Progenitor cell of endocrine pancreas (in vitro differentiated cells): ENCODE measurements around the gene POLD2. TPM values are rescaled to one million over a fixed set of nuclear protein-coding genes. Genes with fewer than 3 reads are reported as not detected.

Experiments used
- DNase-seq: peaks from one replicate; pipeline ENCODE4 v3.0.0; 2021; ENCODE audit warnings: low spot score; ENCODE audit not compliant: unreplicated experiment
- H3K27ac Mint-ChIP-seq: 2 replicates; pipeline ENCODE4 v1.8.0; 2021; ENCODE audit warnings: mild to moderate bottlenecking, moderate library complexity, mixed read lengths
- H3K27me3 Mint-ChIP-seq: 2 replicates; pipeline ENCODE4 v1.8.0; 2021; ENCODE audit warnings: mixed read lengths
- H3K36me3 Mint-ChIP-seq: 2 replicates; pipeline ENCODE4 v1.8.0; 2022; ENCODE audit warnings: mixed read lengths; ENCODE audit not compliant: insufficient read depth
- H3K4me1 Mint-ChIP-seq: 2 replicates; pipeline ENCODE4 v1.8.0; 2021; ENCODE audit warnings: low read depth, mixed read lengths
- H3K4me3 Mint-ChIP-seq: 2 replicates; pipeline ENCODE4 v1.8.0; 2021; ENCODE audit warnings: low read depth, mild to moderate bottlenecking, moderate library complexity, mixed read lengths
- H3K9me3 Mint-ChIP-seq: 2 replicates; pipeline ENCODE4 v1.8.0; 2021; ENCODE audit warnings: low read depth, mixed read lengths
- CTCF ChIP-seq: fragments of 200-600 bp; sonication (generic); IDR thresholded peaks from one replicate; pipeline ENCODE4 v1.5.0; 2021; ENCODE audit warnings: antibody characterized with exemption, mild to moderate bottlenecking; ENCODE audit not compliant: unreplicated experiment
- total RNA-seq: library from RNA; stranded (reverse); gene quantifications from 2 replicates; pipeline ENCODE4 v1.2.1, GENCODE V29; 2021

The POLD2 gene
- total RNA-seq, 1 donor from 2014 or later: 104 TPM

GRCh38 chr7:44124822-44125202, 1.5 kb upstream of the POLD2 start:
- no peak for DNase-seq
- TF ChIP-seq CTCF: no peak
- Mint-ChIP-seq H3K4me3 (peak overlapping the region; percentile 56), H3K27ac (no peak overlapping the region), H3K27me3 (no peaks in the 10 kb centered on the region), H3K4me1 (peaks cover 10% of the 10 kb centered on the region), H3K9me3 (peaks cover 13% of the 10 kb centered on the region), H3K36me3 (peaks cover 12% of the 10 kb centered on the region)

GRCh38 chr7:44122529-44122928, 819 bp downstream of the POLD2 start:
- no peak for DNase-seq
- Mint-ChIP-seq H3K36me3 (peaks cover 15% of the 10 kb centered on the region), H3K4me1 (peaks cover 10% of the 10 kb centered on the region), H3K4me3 (peak overlapping the region; percentile 92), H3K27me3 (no peaks in the 10 kb centered on the region), H3K27ac (peak overlapping the region; percentile 37), H3K9me3 (peaks cover 9% of the 10 kb centered on the region)
- TF ChIP-seq CTCF: no peak

DNA sequence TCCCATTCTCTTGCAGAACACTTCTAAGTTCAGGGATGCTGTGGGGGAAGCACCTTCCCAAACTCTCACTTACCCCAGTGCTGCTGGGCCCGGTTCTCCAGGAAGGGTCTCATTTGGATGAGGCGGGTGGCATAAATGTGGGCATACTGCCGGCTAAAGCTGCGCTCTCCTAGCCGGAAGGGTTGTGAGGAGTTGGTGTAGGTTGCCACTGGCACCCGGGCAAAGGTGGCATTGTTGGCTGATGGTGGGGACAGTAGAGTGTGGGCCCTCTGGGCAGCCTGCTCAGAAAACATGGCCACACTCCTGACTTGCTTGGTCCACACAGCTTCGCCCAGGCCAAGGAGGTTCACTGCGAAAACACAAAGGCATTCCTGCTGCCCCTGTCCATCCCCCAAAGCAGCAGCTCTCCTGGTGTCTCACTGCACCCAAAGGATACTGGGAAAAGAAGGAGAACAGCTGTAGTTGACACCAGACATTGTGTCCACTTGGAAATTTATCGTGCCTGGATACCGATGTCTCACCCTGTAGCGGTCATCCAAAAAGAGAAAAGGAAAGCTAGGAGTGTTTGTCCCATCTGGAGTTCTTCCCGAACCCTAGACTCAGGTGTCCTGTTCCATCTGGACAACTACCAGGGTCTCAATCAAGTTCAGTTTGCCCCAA, 1.5 kb downstream of the POLD2 start:
- peak overlapping the region; percentile 92 for H3K4me3 Mint-ChIP-seq
- peaks cover 10% of the 10 kb centered on the region for H3K4me1 Mint-ChIP-seq
- no peak for TF ChIP-seq CTCF
- H3K27me3 Mint-ChIP-seq: no peaks in the 10 kb centered on the region
- H3K9me3 Mint-ChIP-seq: peaks cover 4% of the 10 kb centered on the region
- H3K27ac Mint-ChIP-seq: no peak overlapping the region
- peaks cover 12% of the 10 kb centered on the region for H3K36me3 Mint-ChIP-seq
- DNase-seq: no peak

GRCh38 chr7:44120395-44120794, 3.0 kb downstream of the POLD2 start:
- H3K9me3 Mint-ChIP-seq: no peaks in the 10 kb centered on the region
- H3K4me1 Mint-ChIP-seq: peaks cover 10% of the 10 kb centered on the region
- TF ChIP-seq CTCF: no peak
- DNase-seq: no peak
- no peaks in the 10 kb centered on the region for H3K27me3 Mint-ChIP-seq
- no peak overlapping the region for H3K4me3 Mint-ChIP-seq
- peaks cover 11% of the 10 kb centered on the region for H3K36me3 Mint-ChIP-seq
- H3K27ac Mint-ChIP-seq: no peak overlapping the region

- H3K9me3 Mint-ChIP-seq: no peaks in the 10 kb centered on the region
- peaks cover 10% of the 10 kb centered on the region for H3K4me1 Mint-ChIP-seq
- no peak overlapping the region for H3K4me3 Mint-ChIP-seq
- H3K27ac Mint-ChIP-seq: no peak overlapping the region
- no peaks in the 10 kb centered on the region for H3K27me3 Mint-ChIP-seq
- DNase-seq: no peak
- TF ChIP-seq CTCF: no peak
- peaks cover 11% of the 10 kb centered on the region for H3K36me3 Mint-ChIP-seq
Observed at GRCh38 chr7:44119829-44120380, 3.4 kb downstream of the POLD2 start.
